Smooth muscle cell (in vitro differentiated cells): ENCODE data around the gene ZNF45. TPM values are rescaled to one million over a fixed set of nuclear protein-coding genes. Genes with fewer than 3 reads are reported as not detected.

Experiments
- DNase-seq: peaks from one replicate; lab custom pipeline; 2025; ENCODE audit not compliant: unreplicated experiment; lab: John Stamatoyannopoulos, UW
- H2AFZ ChIP-seq: fragments of 200-600 bp; sonication (generic); 2 replicates; pipeline ENCODE4 v1.6.0; 2016; ENCODE audit warnings: antibody characterized with exemption, low read depth, mild to moderate bottlenecking
- H3F3A ChIP-seq: fragments of 200-600 bp; sonication (generic); 2 replicates; pipeline ENCODE4 v1.6.0; 2017; ENCODE audit warnings: antibody characterized with exemption, low read depth
- H3K27ac ChIP-seq: fragments of 200-600 bp; sonication (generic); 2 replicates; pipeline ENCODE4 v1.5.1; 2016; ENCODE audit warnings: low read depth, mild to moderate bottlenecking
- H3K27me3 ChIP-seq: fragments of 200-600 bp; sonication (generic); 2 replicates; pipeline ENCODE4 v1.6.1; 2016; ENCODE audit warnings: low read depth, mild to moderate bottlenecking
- H3K36me3 ChIP-seq: fragments of 200-600 bp; sonication (generic); 2 replicates; pipeline ENCODE4 v1.5.1; 2016; ENCODE audit warnings: low read depth
- H3K4me1 ChIP-seq: fragments of 200-600 bp; sonication (generic); 2 replicates; pipeline ENCODE4 v1.5.1; 2016; ENCODE audit warnings: low read depth
- H3K4me2 ChIP-seq: fragments of 200-600 bp; sonication (generic); 2 replicates; pipeline ENCODE4 v1.6.0; 2016; ENCODE audit warnings: mild to moderate bottlenecking
- H3K4me3 ChIP-seq: fragments of 200-600 bp; sonication (generic); 2 replicates; pipeline ENCODE4 v1.5.1; 2016; ENCODE audit warnings: mild to moderate bottlenecking
- H3K79me2 ChIP-seq: fragments of 200-600 bp; sonication (generic); 2 replicates; pipeline ENCODE4 v1.6.0; 2016; ENCODE audit warnings: low read depth, mild to moderate bottlenecking
- H3K9ac ChIP-seq: fragments of 200-600 bp; sonication (generic); 2 replicates; pipeline ENCODE4 v1.6.0; 2016; ENCODE audit warnings: low read depth
- H3K9me3 ChIP-seq: fragments of 200-600 bp; sonication (generic); replicated peaks from 2 replicates; pipeline ENCODE4 v1.5.1; 2016; ENCODE audit warnings: low read depth
- H4K20me1 ChIP-seq: fragments of 200-600 bp; sonication (generic); 2 replicates; pipeline ENCODE4 v1.6.0; 2016; ENCODE audit warnings: low read depth
- WGBS: methylation state at CpG from one replicate; pipeline ENCODE4 v1.1.7; 2016; ENCODE audit warnings: low lambda C conversion rate; 5-methylcytosine and 5-hydroxymethylcytosine counted together
- polyA plus RNA-seq: library from polyadenylated mRNA; unstranded; fragments of >200 nt; fragmentation: Nextera tagmentation; extraction: Ambion mirVana; gene quantifications from 2 replicates; pipeline ENCODE4 v1.2.1, GENCODE V29; 2016
- total RNA-seq: library from RNA; depleted of rRNA; stranded (reverse); fragments of >200 nt; gene quantifications from 2 replicates; pipeline ENCODE4 v1.2.3, GENCODE V29; 2014
- TF ChIP-seq, protein P1 (sequence below): fragments of 200-600 bp; sonication (generic); IDR thresholded peaks from 2 replicates; pipeline ENCODE4 v1.5.1; 2017; ENCODE audit warnings: borderline replicate concordance, mild to moderate bottlenecking, antibody characterized with exemption; ENCODE audit not compliant: insufficient read depth, poor library complexity, severe bottlenecking

Gene ZNF45
- total and polyA plus RNA-seq, 2 experiments from 2014 or later, result 6.1 to 6.7 TPM

DNA sequence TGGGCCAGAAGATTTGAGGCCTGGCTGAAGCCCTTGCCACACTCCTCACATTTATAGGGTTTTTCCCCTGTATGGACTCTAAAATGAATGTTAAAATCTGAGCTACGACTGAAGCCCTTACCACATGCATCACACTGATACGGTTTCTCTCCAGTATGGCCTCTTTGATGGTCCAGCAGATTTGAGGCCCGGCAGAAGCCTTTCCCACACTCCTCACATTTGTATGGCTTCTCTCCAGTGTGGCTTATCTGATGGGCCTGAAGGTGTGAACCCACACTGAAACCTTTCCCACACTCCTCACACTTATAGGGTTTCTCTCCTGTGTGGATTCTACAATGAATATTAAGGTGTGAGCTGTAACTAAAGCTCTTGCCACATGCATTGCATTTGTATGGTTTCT, 21.0 kb downstream of the ZNF45 start:
- no peaks in the 10 kb centered on the region for H3K27me3 ChIP-seq
- H3K4me3 ChIP-seq, result peak overlapping the region; percentile 3
- no peak overlapping the region for H3K4me2 ChIP-seq
- H3K36me3 ChIP-seq, result peaks cover 62% of the 10 kb centered on the region
- TF ChIP-seq, protein P1, sequence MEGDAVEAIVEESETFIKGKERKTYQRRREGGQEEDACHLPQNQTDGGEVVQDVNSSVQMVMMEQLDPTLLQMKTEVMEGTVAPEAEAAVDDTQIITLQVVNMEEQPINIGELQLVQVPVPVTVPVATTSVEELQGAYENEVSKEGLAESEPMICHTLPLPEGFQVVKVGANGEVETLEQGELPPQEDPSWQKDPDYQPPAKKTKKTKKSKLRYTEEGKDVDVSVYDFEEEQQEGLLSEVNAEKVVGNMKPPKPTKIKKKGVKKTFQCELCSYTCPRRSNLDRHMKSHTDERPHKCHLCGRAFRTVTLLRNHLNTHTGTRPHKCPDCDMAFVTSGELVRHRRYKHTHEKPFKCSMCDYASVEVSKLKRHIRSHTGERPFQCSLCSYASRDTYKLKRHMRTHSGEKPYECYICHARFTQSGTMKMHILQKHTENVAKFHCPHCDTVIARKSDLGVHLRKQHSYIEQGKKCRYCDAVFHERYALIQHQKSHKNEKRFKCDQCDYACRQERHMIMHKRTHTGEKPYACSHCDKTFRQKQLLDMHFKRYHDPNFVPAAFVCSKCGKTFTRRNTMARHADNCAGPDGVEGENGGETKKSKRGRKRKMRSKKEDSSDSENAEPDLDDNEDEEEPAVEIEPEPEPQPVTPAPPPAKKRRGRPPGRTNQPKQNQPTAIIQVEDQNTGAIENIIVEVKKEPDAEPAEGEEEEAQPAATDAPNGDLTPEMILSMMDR, result no peak
- H3K4me1 ChIP-seq, result no peaks in the 10 kb centered on the region
- H3F3A ChIP-seq, result no peaks in the 10 kb centered on the region
- no peaks in the 10 kb centered on the region for H4K20me1 ChIP-seq
- peaks cover 64% of the 10 kb centered on the region for H3K9me3 ChIP-seq
- no peaks in the 10 kb centered on the region for H3K79me2 ChIP-seq
- H3K27ac ChIP-seq, result no peak overlapping the region
- H3K9ac ChIP-seq, result no peak overlapping the region
- 79% methylated on average over 3 of the region's 3 CpGs for WGBS
- no peak for DNase-seq
- H2AFZ ChIP-seq, result no peak overlapping the region

- Histone ChIP-seq H3K27ac (no peak overlapping the region), H3K4me1 (no peaks in the 10 kb centered on the region), H3K9ac (no peak overlapping the region), H3K4me2 (no peak overlapping the region), H3K4me3 (peak overlapping the region; percentile 1), H3K36me3 (peaks cover 55% of the 10 kb centered on the region), H3K79me2 (no peaks in the 10 kb centered on the region), H3F3A (no peaks in the 10 kb centered on the region), H3K27me3 (no peaks in the 10 kb centered on the region), H4K20me1 (no peaks in the 10 kb centered on the region), H2AFZ (no peak overlapping the region), H3K9me3 (peaks cover 57% of the 10 kb centered on the region)
- TF ChIP-seq, protein P1, result no peak
- WGBS, result 98% methylated on average over 7 of the region's 7 CpGs
- no peak for DNase-seq
These were observed 21.7 kb downstream of the ZNF45 start for GRCh38 chr19:43913383-43913782.

DNA sequence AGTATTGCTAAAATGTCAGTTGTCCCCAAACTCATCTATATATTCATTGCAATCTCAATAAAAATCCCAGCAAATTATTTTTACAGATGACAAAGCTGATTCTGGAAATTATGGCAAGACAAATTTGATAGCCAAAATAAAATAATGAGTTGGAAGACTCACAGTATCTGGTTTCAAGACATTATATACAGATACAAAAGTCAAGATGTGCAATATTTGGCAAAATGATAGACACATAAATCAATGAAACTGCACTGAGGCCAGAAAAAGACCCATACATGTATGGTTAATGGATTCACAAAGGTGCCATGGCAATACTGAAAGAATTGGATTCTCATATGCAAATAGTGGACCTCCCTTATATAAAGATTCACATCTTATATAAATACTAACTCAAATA, 24.2 kb downstream of the ZNF45 start:
- Histone ChIP-seq H3K9me3 (peaks cover 52% of the 10 kb centered on the region), H3K4me3 (no peak overlapping the region), H3F3A (no peaks in the 10 kb centered on the region), H4K20me1 (no peaks in the 10 kb centered on the region), H3K4me1 (no peaks in the 10 kb centered on the region), H2AFZ (no peak overlapping the region), H3K36me3 (peaks cover 32% of the 10 kb centered on the region), H3K27ac (no peak overlapping the region), H3K9ac (no peak overlapping the region), H3K4me2 (no peak overlapping the region), H3K79me2 (no peaks in the 10 kb centered on the region), H3K27me3 (no peaks in the 10 kb centered on the region)
- TF ChIP-seq, protein P1, result no peak
- no peak for DNase-seq

GRCh38 chr19:43908659-43909058, 26.4 kb downstream of the ZNF45 start:
- Histone ChIP-seq H3K79me2 (no peaks in the 10 kb centered on the region), H3K36me3 (peaks cover 10% of the 10 kb centered on the region), H3K9ac (no peak overlapping the region), H3K4me3 (no peak overlapping the region), H4K20me1 (no peaks in the 10 kb centered on the region), H3K4me2 (no peak overlapping the region), H3K27ac (no peak overlapping the region), H3K27me3 (no peaks in the 10 kb centered on the region), H3K4me1 (no peaks in the 10 kb centered on the region), H2AFZ (no peak overlapping the region), H3F3A (no peaks in the 10 kb centered on the region), H3K9me3 (peaks cover 30% of the 10 kb centered on the region)
- 91% methylated on average over 1 of the region's 1 CpG for WGBS
- TF ChIP-seq, protein P1, result no peak
- DNase-seq, result no peak
